GM19438 (cell line): ENCODE data around the gene STIM2.
"Not testable (repeated sequence)": the region's sequence is repeated elsewhere in the genome, so short reads cannot be mapped to it uniquely, and the experiment has no call there.

Experiments
- ATAC-seq: cut with Tn5 transposase; IDR thresholded peaks from one replicate; pipeline ENCODE4 v1.9.1; 2021; ENCODE audit warnings: low read depth; ENCODE audit not compliant: unreplicated experiment

Gene STIM2

GRCh38 chr4:26860157-26860921 lies at the start of gene STIM2:
Gene STIM2 (plus strand): TSS chr4:26860841.
- ATAC-seq, result peak; percentile 55

DNA sequence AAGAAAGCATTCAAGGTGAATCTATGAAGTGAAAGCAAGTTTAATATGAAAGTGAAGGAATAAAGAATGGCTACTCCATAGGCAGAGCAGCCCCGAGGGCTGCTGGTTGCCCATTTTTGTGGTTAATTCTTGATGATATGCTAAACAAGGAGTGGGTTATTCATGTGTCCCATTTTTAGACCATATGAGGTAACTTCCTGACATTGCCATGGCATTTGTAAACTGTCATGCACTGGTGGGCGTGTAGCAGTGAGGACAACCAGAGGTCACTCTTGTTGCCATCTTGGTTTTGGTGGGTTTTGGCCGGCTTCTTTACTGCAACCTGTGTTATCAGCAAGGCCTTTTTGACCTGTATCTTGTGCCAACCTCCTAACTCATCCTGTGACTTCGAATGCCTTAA lies 49.1 kb upstream of the STIM2 start:
- not testable (repeated sequence) for ATAC-seq

DNA sequence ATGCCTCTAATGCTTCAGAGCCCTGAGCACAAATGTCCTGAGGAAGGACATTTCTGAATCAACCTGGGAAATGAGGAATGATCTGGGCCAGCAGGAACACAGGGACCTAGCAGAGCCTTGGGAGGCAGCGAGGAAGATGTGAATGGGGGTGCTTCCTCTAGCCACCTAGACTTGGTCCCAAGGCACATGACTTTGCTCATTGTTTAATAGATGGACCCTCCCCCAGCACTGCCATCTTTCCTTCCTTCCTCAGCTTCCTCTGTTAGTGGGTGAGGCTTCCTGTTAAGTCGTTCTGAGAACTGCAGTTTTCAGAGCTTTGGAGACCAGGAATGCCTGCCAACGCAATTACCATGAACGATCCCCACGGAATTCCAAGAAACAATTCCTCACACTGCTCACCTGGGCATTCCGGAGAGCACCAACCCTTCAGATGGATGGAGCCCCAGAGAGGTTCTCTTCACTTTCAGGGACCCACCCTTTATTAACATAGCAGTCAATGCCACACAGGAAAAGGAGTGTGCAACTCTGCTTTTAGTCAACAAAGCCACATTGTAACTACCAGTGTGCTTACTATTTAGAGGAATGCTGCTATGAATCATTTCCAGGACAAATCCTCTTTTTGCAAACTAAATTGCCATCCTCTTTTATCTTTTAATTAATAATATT lies 48.5 kb upstream of the STIM2 start:
- ATAC-seq, result no peak

DNA sequence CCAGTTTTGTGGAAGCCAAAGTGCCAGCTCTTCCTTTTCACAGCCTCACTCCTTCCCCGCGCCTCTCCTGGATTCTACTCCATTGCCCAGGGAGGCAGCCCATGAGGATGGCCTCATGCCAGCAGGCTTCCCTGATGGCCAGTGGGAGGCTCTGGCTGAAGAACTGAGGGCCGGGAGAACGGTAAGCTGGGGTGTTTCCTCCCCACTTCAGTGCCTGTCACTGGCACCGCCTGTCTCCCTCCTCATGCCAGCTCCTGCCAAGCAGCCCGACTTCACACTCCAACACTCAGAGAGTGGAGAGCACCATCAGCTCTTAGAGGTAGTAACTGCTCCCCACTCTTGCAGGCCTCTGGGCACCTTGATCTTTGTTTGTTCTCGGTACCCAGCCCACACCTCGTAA lies 46.9 kb upstream of the STIM2 start:
- ATAC-seq, result no peak

GRCh38 chr4:26815199-26815598 lies 45.4 kb upstream of the STIM2 start:
- ATAC-seq, result no peak

- ATAC-seq, result no peak
These were observed 44.9 kb upstream of the STIM2 start for GRCh38 chr4:26815706-26816105.

- no peak for ATAC-seq
These were observed 41.6 kb upstream of the STIM2 start for GRCh38 chr4:26819026-26819425.

DNA sequence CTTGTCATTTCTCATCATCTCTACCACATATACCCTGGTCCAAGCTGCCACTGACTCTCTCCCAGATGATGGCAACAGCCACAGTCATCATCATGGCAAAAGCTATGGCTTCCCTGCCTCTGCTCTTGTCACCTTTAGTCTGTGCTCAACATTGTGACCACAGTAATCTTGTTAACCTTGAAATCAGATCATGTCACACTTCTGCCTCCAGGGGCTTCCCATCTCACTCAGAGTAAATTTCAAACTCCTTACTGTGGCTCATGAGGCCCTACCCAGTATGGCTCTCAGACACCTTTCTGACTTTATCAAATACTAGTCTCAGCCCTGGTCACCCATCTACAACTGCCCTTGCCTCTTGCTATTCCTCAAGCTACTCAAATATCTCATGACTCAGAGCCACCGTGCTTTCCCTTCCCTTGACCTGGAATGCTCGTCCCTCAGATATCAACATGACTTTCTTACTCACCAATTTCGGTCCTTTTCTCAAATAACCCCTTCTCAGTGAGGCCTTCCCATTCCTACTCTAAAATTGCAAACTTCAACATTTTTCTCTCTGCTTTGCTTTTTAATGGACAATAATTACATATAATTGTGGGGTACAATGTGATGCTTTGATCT lies 41.1 kb upstream of the STIM2 start:
- no peak for ATAC-seq

- no peak for ATAC-seq
These were observed 40.3 kb upstream of the STIM2 start for GRCh38 chr4:26820346-26820745.

DNA sequence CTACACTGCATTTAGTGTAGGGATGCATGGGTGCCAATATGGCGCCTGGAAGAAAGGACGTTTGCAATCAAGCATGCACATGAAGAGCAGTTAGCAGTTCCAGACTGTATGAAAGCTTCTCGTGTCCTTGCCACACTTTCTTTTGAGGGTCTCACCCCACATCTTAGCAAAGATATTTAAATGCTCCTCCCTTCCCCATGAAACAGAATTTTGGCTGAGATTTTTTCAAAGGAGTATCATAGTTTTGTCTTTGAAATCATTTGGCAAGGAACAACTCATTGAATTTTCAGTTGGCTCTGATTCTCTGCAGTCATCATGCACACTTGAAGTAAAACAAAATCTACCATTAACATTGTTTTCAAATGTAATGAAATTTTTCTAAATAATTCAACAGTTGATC lies 39.6 kb upstream of the STIM2 start:
- ATAC-seq, result no peak

- no peak for ATAC-seq
These were observed 38.8 kb upstream of the STIM2 start for GRCh38 chr4:26821677-26822503.

DNA sequence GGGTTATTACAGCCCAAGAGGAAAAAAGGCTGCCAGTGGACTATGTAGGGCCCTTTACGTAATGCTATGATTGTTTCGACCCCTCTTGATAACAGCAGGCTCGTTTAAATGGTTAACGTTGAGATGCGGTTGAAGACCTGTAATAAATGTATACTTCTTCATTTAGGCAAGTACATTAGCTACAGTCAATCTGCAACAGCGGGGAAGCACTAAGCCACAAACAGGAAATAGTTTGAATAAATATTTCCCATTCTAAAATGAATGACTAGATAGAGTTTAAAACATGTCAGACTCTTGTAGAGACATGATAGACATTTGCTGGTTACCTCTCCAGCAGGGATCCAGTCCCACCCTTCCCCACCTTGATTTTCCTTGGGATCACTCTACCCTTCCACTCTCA lies 38.1 kb upstream of the STIM2 start:
- peak; percentile 46 for ATAC-seq

- not testable (repeated sequence) for ATAC-seq
These were observed 37.7 kb upstream of the STIM2 start for GRCh38 chr4:26822974-26823373.

DNA sequence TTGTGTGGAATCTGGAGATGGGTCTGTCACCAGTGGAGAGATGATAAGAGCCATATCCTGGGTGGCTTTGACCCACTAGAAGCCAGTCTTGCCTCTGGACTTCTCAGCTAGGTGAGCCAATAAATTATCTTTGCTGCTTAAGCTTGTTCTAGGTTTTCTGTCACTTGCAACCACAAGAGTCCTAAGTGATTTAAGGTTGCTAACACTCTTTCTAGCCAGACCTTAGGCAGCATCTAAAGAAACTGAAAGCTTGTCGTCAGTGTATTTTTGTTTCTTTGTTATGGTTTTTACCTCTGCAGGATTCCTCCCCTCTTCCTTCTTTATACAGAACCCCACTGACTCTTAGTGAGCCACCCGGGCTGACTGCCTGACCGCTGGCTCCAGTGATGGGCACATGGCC lies 37.1 kb upstream of the STIM2 start:
- no peak for ATAC-seq

- no peak for ATAC-seq
These were observed 36.0 kb upstream of the STIM2 start for GRCh38 chr4:26824667-26825066.

- ATAC-seq, result peak; percentile 88
These were observed 33.9 kb upstream of the STIM2 start for GRCh38 chr4:26826721-26827120.

- not testable (repeated sequence) for ATAC-seq
These were observed 33.3 kb upstream of the STIM2 start for GRCh38 chr4:26827336-26827735.

- no peak for ATAC-seq
These were observed 32.8 kb upstream of the STIM2 start for GRCh38 chr4:26827798-26828197.

- no peak for ATAC-seq
These were observed 31.6 kb upstream of the STIM2 start for GRCh38 chr4:26829018-26829417.

GRCh38 chr4:26830033-26830432 lies 30.6 kb upstream of the STIM2 start:
- no peak for ATAC-seq

GRCh38 chr4:26830701-26831100 lies 29.9 kb upstream of the STIM2 start:
- no peak for ATAC-seq
